Esophagus squamous epithelium (tissue), 4 donors: ENCODE data around the gene NRXN2.

Experiments
- CTCF ChIP-seq, 6 experiments: fragments of 450-650 bp in 4 of 6; fragments of 200-600 bp in 2 of 6; sonication (generic) in 2 of 6; IDR thresholded peaks; one replicate each; pipeline ENCODE4 v1.5.1; 2016 to 2019; ENCODE audit warnings: antibody characterized with exemption in 6 of 6, mild to moderate bottlenecking in 4 of 6, moderate library complexity in 4 of 6
- POLR2A ChIP-seq, 4 donors: fragments of 450-650 bp; IDR thresholded peaks; one replicate each; pipeline ENCODE4 v1.6.1; 2017; ENCODE audit warnings: antibody characterized with exemption in 4 of 4, mild to moderate bottlenecking in 4 of 4, moderate library complexity in 3 of 4

GRCh38 chr11:64586366-64586765 is 136.6 kb downstream of the NRXN2 start:
- no peak for TF ChIP-seq CTCF (IDR thresholded peaks at IDR 0.05)
- no peak for TF ChIP-seq POLR2A (IDR thresholded peaks at IDR 0.05)
